GM10266 (cell line): Measurements from ENCODE around the gene RAD51B.

Experiments used
- DNase-seq: peaks from one replicate; pipeline ENCODE4 v3.0.0; 2012; ENCODE audit errors: extremely low spot score
- CTCF ChIP-seq: IDR thresholded peaks from 2 replicates; pipeline ENCODE4 v1.5.1; 2012; ENCODE audit warnings: mild to moderate bottlenecking, low read depth; ENCODE audit not compliant: control insufficient read depth, insufficient read depth; ENCODE audit errors: missing control alignments

The RAD51B gene

GRCh38 chr14:68482018-68482417, 662.4 kb downstream of the RAD51B start:
- DNase-seq = no peak
- no peak for TF ChIP-seq CTCF

GRCh38 chr14:68482772-68483395, 663.3 kb downstream of the RAD51B start:
- TF ChIP-seq CTCF = no peak
- no peak for DNase-seq

- no peak for DNase-seq
- TF ChIP-seq CTCF = no peak
Observed at GRCh38 chr14:68486033-68486732, 666.6 kb downstream of the RAD51B start.

- DNase-seq = no peak
- TF ChIP-seq CTCF = no peak
Observed at GRCh38 chr14:68486809-68487208, 667.2 kb downstream of the RAD51B start.

- no peak for TF ChIP-seq CTCF
- no peak for DNase-seq
Observed at GRCh38 chr14:68487805-68488590, 668.4 kb downstream of the RAD51B start.

- TF ChIP-seq CTCF = peak; percentile 10
- DNase-seq = no peak
Observed at GRCh38 chr14:68491793-68492192, 672.2 kb downstream of the RAD51B start.
